HG03045 (cell line): ENCODE data around the gene ZNF433.
"Not testable (repeated sequence)": the region's sequence is repeated elsewhere in the genome, so short reads cannot be mapped to it uniquely, and the experiment has no call there.

Experiments
- ATAC-seq: cut with Tn5 transposase; IDR thresholded peaks from one replicate; pipeline ENCODE4 v1.9.1; 2021; ENCODE audit warnings: mild to moderate bottlenecking, moderate library complexity; ENCODE audit not compliant: unreplicated experiment

The ZNF433 gene

DNA sequence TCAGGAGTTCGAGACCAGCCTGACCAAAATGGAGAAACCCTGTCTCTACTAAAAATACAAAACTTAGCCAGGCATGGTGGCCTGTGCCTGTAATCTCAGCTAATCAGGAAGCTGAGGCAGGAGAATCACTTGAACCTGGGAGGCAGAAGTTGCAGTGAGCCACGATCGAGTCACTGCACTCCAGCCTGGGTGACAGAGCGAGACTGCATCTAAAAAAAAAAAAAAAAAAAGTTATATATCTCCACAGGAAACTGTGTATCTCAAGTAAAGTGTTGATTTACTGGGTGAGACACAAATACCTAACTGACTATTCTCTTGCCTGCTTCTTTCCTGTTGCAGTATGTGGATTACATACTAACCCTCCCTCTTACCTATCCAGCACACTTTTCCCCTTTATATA is 43.6 kb downstream of the ZNF433 start:
- not testable (repeated sequence) for ATAC-seq

DNA sequence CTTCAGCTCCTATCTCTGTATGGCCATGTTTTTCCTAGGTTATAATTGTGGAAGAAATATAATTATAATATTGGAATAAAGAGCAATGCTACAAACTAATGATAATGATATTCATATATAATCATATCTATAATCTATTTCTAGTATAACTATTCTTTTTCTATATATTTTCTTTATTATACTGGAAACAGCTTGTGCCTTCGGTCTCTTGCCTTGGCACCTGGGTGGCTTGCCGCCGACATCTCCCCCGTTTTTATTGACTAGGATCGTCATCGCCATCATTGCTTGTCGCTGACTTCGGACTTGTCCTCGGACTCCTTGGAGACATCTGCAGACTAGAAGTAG is 46.4 kb downstream of the ZNF433 start:
- no peak for ATAC-seq

DNA sequence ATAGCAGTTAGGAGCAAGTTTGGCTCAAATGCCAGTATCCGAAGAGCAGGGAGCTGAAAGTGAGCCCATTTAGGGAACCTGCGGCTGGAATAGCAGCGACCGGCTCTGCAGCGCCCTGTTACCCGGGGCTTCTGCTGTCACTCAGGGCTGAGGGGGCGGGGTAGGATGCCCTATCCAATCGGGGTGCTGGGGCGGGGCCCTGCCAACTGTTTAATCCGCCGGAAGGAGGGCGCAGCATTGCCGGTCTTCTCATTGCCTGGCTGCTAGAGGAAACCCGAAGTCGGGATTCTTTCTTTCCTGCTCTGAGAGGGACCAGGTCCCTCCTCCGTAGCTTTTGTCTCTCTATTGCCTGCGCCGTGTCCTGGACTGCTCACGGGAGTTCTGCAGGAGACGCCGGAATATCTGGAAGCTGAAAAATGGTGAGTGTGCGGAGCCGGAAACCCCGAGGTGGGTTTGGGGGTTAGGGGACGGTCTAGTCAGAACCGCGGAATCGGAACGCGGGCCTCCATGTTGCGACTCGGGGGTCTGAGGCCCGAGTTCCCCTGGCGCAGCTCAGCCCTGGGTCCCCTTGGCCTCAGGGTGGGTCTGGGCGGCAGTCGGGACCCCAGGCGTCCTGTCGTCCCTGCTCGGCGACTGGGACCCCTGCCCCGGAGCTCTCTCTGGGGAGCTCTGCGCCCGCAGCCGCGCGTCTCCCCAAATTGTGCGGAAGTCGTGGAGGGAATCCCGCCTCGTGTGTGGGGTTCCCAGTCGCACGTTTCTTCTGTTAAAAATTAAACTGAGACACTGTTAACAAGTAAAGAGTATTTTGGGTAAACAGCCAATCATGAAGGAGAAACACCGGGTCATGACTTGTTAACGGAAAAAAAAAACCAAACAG is 47.8 kb downstream of the ZNF433 start:
- peak; percentile 83 for ATAC-seq

DNA sequence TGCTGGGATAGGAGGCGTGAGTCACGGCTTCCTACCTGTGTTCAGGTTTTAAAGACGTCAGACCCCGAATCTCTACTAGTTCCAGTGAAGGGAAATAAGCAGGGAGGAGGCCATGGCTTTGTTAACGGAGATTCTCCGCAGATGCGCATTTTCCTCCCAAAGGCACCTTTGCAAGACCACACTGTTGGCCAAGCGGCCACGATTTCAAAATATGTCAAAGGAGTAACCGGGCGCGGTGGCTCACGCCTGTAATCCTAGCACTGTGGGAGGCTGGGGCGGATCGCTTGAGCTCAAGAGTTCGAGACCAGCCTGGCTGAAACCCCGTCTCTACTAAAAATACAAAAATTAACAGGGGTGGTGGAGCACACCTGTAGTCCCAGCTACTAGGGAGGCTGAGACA is 48.7 kb downstream of the ZNF433 start:
- ATAC-seq = no peak

DNA sequence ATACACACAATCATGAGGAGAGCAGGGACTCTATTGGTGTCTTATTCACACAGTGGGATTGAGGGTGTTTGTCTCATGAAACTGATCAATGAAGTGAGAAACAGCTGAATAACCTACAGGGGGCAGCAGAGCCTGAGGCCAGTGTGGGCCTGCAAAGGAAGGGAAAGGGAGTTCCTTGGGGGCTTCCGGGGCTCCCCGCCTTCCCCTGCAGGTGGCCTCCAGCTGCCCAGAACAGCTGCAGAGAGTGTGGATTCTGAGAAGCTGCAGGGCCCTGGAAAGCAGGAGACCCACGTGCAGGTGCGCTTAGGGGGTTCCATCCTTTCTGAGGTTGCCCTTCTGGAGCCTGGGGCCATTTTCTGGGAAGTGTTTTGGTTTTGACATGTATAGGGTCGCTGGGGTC is 50.5 kb downstream of the ZNF433 start:
- no peak for ATAC-seq

DNA sequence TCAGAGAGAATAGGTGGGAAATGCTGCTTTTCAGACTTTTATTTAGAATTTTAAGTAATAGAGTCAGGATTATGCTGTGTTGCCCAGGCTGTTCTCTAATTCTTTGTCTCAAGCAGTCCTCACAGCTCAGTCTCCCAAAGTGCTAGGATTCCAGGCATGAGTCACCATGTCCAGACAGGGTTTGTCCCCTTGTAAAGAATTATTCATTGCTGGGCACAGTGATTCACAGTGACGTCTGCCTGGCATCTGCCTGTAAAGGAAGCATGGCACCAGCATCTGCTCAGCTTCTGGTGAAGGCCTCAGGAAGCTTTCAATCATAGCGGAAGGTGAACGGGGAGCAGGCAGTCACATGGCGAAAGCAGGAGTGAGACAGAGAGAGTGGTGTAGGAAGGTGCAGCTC is 53.0 kb downstream of the ZNF433 start:
- no peak for ATAC-seq

DNA sequence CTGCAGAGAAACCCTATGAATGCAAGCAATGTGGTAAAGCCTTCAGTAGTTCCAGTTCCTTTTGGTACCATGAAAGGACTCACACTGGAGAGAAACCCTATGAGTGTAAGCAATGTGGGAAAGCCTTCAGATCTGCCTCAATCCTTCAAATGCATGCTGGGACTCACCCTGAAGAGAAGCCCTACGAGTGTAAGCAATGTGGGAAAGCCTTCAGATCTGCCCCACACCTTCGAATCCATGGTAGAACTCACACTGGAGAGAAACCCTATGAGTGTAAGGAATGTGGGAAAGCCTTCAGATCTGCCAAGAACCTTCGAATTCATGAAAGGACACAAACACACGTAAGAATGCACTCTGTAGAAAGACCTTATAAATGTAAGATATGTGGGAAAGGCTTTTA is 56.0 kb downstream of the ZNF433 start:
- ATAC-seq = no peak

DNA sequence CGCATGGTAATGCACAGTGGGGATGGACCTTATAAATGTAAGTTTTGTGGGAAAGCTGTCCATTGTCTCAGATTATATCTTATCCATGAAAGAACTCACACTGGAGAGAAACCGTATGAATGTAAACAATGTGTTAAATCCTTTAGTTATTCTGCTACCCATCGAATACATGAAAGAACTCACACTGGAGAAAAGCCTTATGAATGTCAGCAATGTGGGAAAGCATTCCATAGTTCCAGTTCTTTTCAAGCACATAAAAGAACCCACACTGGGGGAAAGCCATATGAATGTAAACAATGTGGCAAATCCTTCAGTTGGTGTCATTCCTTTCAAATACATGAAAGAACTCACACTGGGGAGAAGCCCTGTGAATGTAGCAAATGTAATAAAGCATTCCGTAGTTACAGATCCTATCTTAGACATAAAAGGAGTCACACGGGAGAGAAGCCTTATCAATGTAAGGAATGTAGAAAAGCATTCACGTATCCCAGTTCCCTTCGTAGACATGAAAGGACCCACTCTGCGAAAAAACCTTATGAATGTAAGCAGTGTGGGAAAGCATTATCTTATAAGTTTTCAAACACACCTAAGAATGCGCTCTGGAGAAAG is 56.9 kb downstream of the ZNF433 start:
- no peak for ATAC-seq

DNA sequence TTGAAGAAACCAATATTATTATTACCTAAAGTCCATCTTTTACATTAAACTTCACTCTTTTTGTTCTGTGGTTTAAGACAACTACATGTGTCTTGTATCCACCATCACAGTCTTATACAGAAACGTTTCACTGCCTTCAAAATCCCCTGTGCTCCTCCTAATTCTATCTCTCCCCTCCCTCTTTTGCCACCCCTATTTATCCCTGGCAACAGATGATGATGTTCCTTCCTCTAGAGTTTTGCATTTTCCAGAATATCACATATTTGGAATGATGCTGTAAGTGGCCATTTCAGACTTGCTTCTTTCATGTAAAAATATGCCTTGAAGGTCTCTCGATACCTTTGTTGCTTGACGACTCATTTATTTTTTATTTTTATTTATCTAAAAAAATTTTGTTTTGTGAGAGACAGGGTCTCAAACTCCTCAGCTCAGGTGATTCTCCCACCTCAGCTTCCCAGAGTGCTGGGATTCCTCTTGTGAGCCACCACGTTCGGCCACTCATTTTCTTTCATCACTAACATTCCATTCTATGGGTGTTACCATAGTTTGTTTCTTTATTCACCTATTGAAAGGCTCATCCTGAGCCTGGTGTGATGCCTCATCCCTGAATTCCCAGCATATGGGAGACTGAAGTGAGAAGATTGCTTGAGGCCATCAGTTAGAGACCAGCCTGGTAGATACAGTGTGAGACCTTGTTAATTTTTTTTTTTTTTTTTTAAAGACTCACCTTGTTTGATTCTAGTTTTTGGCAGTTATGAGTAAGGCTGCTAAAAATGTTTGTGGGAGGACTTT is 62.3 kb downstream of the ZNF433 start:
- ATAC-seq = no peak

DNA sequence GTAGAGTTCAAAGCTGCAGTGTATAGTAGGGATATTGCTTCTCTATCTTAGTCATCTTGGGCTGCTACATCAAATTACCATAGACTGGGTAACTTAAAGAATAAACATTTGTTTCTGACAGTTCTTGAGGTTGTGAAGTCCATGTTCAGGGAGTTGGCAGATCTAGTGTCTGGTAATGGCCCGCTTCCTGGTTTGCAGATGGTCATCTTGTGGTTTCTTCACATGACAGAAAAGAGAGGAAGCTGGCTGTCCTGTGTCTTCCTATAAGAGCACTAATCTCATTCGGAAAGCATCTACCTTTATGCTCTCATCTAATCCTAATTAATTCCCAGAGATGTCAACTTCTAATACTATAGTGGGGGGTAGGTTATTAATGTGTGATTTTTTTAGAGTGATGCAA is 64.4 kb downstream of the ZNF433 start:
- no peak for ATAC-seq

DNA sequence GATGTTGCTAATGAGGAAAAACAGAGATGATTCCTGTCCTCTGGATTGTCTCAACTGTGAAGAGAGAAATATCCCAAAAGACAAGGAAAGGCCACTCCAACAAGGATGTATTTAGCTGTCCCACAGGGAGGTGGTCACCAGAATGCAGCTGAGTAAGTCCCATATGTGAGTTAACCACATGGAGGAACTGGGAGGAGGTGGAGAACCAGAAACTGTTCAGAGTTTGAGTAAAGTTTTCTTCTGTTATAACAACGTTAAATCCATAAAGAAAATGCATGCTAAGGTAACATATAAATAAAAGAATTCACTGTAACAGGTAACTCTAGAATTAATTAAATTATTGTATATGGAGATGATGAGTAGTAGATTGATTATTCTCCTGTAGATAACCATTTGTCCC is 65.3 kb downstream of the ZNF433 start:
- no peak for ATAC-seq

DNA sequence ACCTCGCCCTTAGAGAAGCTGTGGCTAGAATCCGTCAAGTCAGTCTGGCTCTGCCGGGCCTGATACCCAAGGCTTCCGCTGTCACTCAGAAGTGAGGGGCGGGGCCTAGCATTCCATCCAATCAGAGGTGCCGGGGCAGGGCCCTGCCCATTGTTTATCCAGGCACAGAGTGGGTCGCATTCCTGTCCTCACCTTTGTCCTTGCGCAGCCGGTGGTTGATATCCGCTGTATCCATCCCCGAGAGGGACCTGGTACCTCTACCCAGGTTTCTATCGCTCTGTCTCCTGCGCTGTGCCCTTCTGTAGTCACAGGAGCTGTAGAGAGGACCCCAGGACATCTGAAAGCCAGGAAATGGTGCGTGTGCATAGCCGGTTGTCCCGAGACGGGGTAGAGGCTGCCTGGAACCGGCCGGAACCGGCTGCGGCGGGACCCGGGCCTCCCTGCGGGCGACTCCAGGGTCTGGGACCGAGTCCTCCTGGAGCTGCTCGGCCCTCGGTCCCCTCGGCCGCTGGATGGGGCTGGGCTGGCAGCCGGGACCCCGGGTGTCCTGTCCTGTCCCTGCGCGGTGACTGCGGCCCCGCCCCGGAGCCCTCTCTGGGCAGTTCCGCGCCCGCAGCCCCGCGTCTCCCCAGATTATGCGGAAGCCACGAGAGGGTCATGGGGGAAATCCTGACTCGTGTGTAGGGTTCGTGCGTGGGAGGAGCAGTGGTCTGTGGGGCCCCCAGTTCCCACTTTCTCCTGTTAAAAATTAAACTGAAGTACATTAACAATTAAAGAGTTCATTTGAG is 70.4 kb downstream of the ZNF433 start, which contains the start of gene ZNF763:
ZNF763 (plus strand) TSS at position 183 of the 788 bp plus-strand sequence; CDS start at position 352, 169 bp downstream.
- peak; percentile 88 for ATAC-seq
